Endothelial cell of umbilical vein (primary cell): ENCODE measurements around the gene LRP2BP. TPM values are rescaled to one million over a fixed set of nuclear protein-coding genes. Genes with fewer than 3 reads are reported as not detected.
"Not testable (repeated sequence)": the region's sequence is repeated elsewhere in the genome, so short reads cannot be mapped to it uniquely, and the experiment has no call there.

Experiments used
- BruUV-seq: library from RNA; stranded (reverse); fragments of 400-500 nt; replicated peaks from 2 replicates; lab custom pipeline; 2021; lab: Mats Ljungman, UMichigan
- CTCF ChIA-PET: fragments of 300-600, 350-600 bp; sonication (Branson Sonifier 250); formaldehyde crosslinking; loops from one replicate; lab custom pipeline; 2021; ENCODE audit warnings: antibody characterized with exemption, inconsistent platforms; lab: Charles Lee
- POLR2A ChIA-PET: fragments of 300-600, 350-600 bp; sonication (Branson Sonifier 250); formaldehyde crosslinking; loops from one replicate; lab custom pipeline; 2021; ENCODE audit warnings: antibody characterized with exemption, inconsistent platforms; lab: Charles Lee
- DNase-seq: peaks from one replicate; pipeline ENCODE4 v3.0.0-alpha.2; 2011; ENCODE audit warnings: low read depth, low spot score
- FAIRE-seq: peaks from 2 replicates; lab custom pipeline; 2011; peaks lifted over from hg19 to GRCh38; lab: Jason Lieb, UNC
- H2AFZ ChIP-seq: 2 replicates; pipeline ENCODE4 v1.6.0; 2012; ENCODE audit warnings: low read depth, low read length, control low read depth, inconsistent platforms
- H3K27ac ChIP-seq: 2 replicates; pipeline ENCODE4 v1.5.1; 2011; ENCODE audit warnings: low read depth, mild to moderate bottlenecking, control low read depth, low read length, moderate library complexity; ENCODE audit not compliant: insufficient read depth
- H3K27me3 ChIP-seq, 2 experiments: 2 replicates each; pipeline versions ENCODE4 v1.6.0 to v1.6.1; 2011; ENCODE audit warnings: low read length in 2 of 2, mixed read lengths in 1 of 2; ENCODE audit not compliant: control insufficient read depth in 2 of 2, insufficient read depth in 2 of 2
- H3K36me3 ChIP-seq, 2 experiments: 2 replicates in 1 of 2; 3 replicates in 1 of 2; pipeline ENCODE4 v1.5.1; 2011; ENCODE audit warnings: low read length in 2 of 2, mild to moderate bottlenecking in 1 of 2, moderate library complexity in 1 of 2; ENCODE audit not compliant: control insufficient read depth in 2 of 2, insufficient read depth in 2 of 2; ENCODE audit errors: extremely low read depth in 1 of 2
- H3K4me1 ChIP-seq: 3 replicates; pipeline ENCODE4 v1.5.1; 2011; ENCODE audit warnings: mild to moderate bottlenecking, low read length; ENCODE audit not compliant: control insufficient read depth, insufficient read depth; ENCODE audit errors: extremely low read depth
- H3K4me2 ChIP-seq: 2 replicates; pipeline ENCODE4 v1.6.1; 2011; ENCODE audit warnings: low read length, control low read depth, mixed read lengths; ENCODE audit not compliant: insufficient read depth
- H3K4me3 ChIP-seq, 3 experiments: fragments of 200-600 bp in 1 of 3; sonication (generic), shearing (Covaris generic) in 1 of 3; replicated peaks in 1 of 3; 2 replicates each; pipeline ENCODE4 v1.5.1; 2011 to 2016; ENCODE audit warnings: control low read depth in 3 of 3, low read length in 3 of 3, mild to moderate bottlenecking in 2 of 3, inconsistent platforms in 1 of 3, low read depth in 1 of 3, moderate library complexity in 1 of 3; ENCODE audit not compliant: insufficient read depth in 1 of 3
- H3K79me2 ChIP-seq: 2 replicates; pipeline ENCODE4 v1.6.0; 2012; ENCODE audit warnings: low read length, inconsistent platforms; ENCODE audit not compliant: control insufficient read depth, insufficient read depth
- H3K9ac ChIP-seq: replicated peaks from 2 replicates; pipeline ENCODE3; 2011; ENCODE audit warnings: low read length, control low read depth; ENCODE audit not compliant: insufficient read depth; ENCODE audit errors: extremely low read depth
- H3K9me1 ChIP-seq: replicated peaks from 3 replicates; pipeline ENCODE4 v1.6.0; 2011; ENCODE audit warnings: mild to moderate bottlenecking, low read length; ENCODE audit not compliant: control insufficient read depth, insufficient read depth; ENCODE audit errors: extremely low read depth
- H3K9me3 ChIP-seq: replicated peaks from 2 replicates; pipeline ENCODE4 v1.5.1; 2012; ENCODE audit warnings: low read length, inconsistent platforms; ENCODE audit not compliant: control insufficient read depth, insufficient read depth
- H4K20me1 ChIP-seq: replicated peaks from 2 replicates; pipeline ENCODE3; 2011; ENCODE audit warnings: mild to moderate bottlenecking, low read length; ENCODE audit not compliant: control insufficient read depth, insufficient read depth; ENCODE audit errors: extremely low read depth
- EZH2 ChIP-seq: IDR thresholded peaks from 2 replicates; pipeline ENCODE4 v1.6.1; 2012; ENCODE audit warnings: borderline replicate concordance, low read depth, mild to moderate bottlenecking, moderate library complexity, low read length, inconsistent platforms; ENCODE audit not compliant: severe bottlenecking
- FOS ChIP-seq: IDR thresholded peaks from 2 replicates; pipeline ENCODE4 v1.6.1; 2011; ENCODE audit warnings: mild to moderate bottlenecking, low read length, moderate library complexity, borderline replicate concordance; ENCODE audit not compliant: insufficient read depth
- GATA2 ChIP-seq: IDR thresholded peaks from 2 replicates; pipeline ENCODE4 v1.7.0; 2011; ENCODE audit warnings: low read depth, mild to moderate bottlenecking, moderate library complexity, mixed read lengths, low read length; ENCODE audit not compliant: insufficient read length, insufficient read depth
- JUN ChIP-seq: IDR thresholded peaks from 2 replicates; pipeline ENCODE4 v1.6.1; 2011; ENCODE audit warnings: borderline replicate concordance, low read depth; ENCODE audit not compliant: insufficient read length, insufficient read depth
- MYC ChIP-seq: IDR thresholded peaks from one replicate; pipeline ENCODE4 v1.6.1; 2011; ENCODE audit warnings: mild to moderate bottlenecking, low read depth, low read length
- POLR2A ChIP-seq: IDR thresholded peaks from 2 replicates; pipeline ENCODE4 v1.6.1; 2012; ENCODE audit warnings: low read depth, mild to moderate bottlenecking, control low read depth, low read length
- POLR2AphosphoS5 ChIP-seq: IDR thresholded peaks from 2 replicates; pipeline ENCODE4 v1.6.1; 2012; ENCODE audit warnings: low read depth, mild to moderate bottlenecking, control low read depth, low read length, moderate library complexity; ENCODE audit not compliant: insufficient read depth
- dilution Hi-C: fragments of 300-500 bp; cut with MboI; formaldehyde crosslinking; loops from one replicate; pipeline ENCODE4 v1.15.0; 2019; ENCODE audit warnings: low sequenced_read_pairs; ENCODE audit not compliant: extremely low pct_ligation_motif_present
- intact Hi-C: fragments of 100-400 bp; cut with micrococcal nuclease; formaldehyde crosslinking; loops from one replicate; pipeline ENCODE4 v1.10.0; 2022
- polyA plus RNA-seq, 4 experiments: library from polyadenylated mRNA; depleted of rRNA in 3 of 4; stranded (reverse) in 3 of 4; unstranded in 1 of 4; fragments of >200 nt; gene quantifications; 2 replicates each; pipeline versions ENCODE4 v1.2.1 to v1.2.3, GENCODE V29; 2011 to 2012; ENCODE audit warnings: missing spikeins in 1 of 4
- total RNA-seq: library from RNA; stranded (reverse); gene quantifications from 2 replicates; pipeline ENCODE4 v1.2.3, GENCODE V29; 2021
- TF ChIP-seq, protein P1 (sequence below), 2 donors: IDR thresholded peaks; 1 replicate in 1 of 2; 2 replicates in 1 of 2; pipeline ENCODE4 v1.5.1; 2011; ENCODE audit warnings: low read length in 2 of 2, mild to moderate bottlenecking in 2 of 2, moderate library complexity in 2 of 2, control low read depth in 1 of 2, inconsistent platforms in 1 of 2, low read depth in 1 of 2; ENCODE audit not compliant: insufficient read depth in 1 of 2; ENCODE audit errors: extremely low read depth in 1 of 2
- TF ChIP-seq, protein P2 (sequence below): IDR thresholded peaks from 2 replicates; pipeline ENCODE4 v1.6.1; 2011; ENCODE audit not compliant: insufficient read depth, insufficient read length

LRP2BP gene
- total and polyA plus RNA-seq, 2 donors (not counting 3 experiments of a cell fraction or from before 2014, with no cell fraction given): 0.18 to 0.53 TPM

GRCh38 chr4:185328586-185328985 lies 67.1 kb downstream of the LRP2BP start:
- Histone ChIP-seq H3K27ac (no peak overlapping the region), H3K36me3 (no peaks in the 10 kb centered on the region), H3K9me3 (no peaks in the 10 kb centered on the region), H3K79me2 (no peaks in the 10 kb centered on the region), H3K9me1 (no peaks in the 10 kb centered on the region), H3K27me3 (no peaks in the 10 kb centered on the region), H4K20me1 (no peaks in the 10 kb centered on the region), H3K4me3 (no peak overlapping the region), H3K9ac (no peak overlapping the region), H3K4me2 (no peak overlapping the region), H3K4me1 (no peaks in the 10 kb centered on the region), H2AFZ (no peak overlapping the region)
- dilution Hi-C loops: no loop called here
- intact Hi-C loops: no loop called here
- POLR2A ChIA-PET: no interaction called here
- no peak for TF ChIP-seq FOS
- TF ChIP-seq GATA2: no peak
- no peak for TF ChIP-seq JUN
- TF ChIP-seq POLR2A: no peak
- no peak for TF ChIP-seq MYC
- no peak for TF ChIP-seq POLR2AphosphoS5
- TF ChIP-seq EZH2: no peak
- TF ChIP-seq, protein P1, sequence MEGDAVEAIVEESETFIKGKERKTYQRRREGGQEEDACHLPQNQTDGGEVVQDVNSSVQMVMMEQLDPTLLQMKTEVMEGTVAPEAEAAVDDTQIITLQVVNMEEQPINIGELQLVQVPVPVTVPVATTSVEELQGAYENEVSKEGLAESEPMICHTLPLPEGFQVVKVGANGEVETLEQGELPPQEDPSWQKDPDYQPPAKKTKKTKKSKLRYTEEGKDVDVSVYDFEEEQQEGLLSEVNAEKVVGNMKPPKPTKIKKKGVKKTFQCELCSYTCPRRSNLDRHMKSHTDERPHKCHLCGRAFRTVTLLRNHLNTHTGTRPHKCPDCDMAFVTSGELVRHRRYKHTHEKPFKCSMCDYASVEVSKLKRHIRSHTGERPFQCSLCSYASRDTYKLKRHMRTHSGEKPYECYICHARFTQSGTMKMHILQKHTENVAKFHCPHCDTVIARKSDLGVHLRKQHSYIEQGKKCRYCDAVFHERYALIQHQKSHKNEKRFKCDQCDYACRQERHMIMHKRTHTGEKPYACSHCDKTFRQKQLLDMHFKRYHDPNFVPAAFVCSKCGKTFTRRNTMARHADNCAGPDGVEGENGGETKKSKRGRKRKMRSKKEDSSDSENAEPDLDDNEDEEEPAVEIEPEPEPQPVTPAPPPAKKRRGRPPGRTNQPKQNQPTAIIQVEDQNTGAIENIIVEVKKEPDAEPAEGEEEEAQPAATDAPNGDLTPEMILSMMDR (IDR thresholded peaks at IDR 0.05; ENCODE audit: extremely low read depth in 1 of 2, insufficient read depth in 1 of 2, low read depth in 1 of 2, low read length in 2 of 2): no peak
- TF ChIP-seq, protein P2, sequence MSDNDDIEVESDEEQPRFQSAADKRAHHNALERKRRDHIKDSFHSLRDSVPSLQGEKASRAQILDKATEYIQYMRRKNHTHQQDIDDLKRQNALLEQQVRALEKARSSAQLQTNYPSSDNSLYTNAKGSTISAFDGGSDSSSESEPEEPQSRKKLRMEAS: no peak
- DNase-seq (no peak), FAIRE-seq (no peak)
- no TSS peak for BruUV-seq
- CTCF ChIA-PET: no interaction called here

- H3K4me2 ChIP-seq, H3K9me3 ChIP-seq, FAIRE-seq, intact Hi-C loops, H3K36me3 ChIP-seq, H3K79me2 ChIP-seq, POLR2A ChIA-PET, H3K27me3 ChIP-seq, H3K9ac ChIP-seq, H3K4me3 ChIP-seq, BruUV-seq, DNase-seq, CTCF ChIA-PET, H3K4me1 ChIP-seq, H4K20me1 ChIP-seq, H2AFZ ChIP-seq, H3K27ac ChIP-seq, H3K9me1 ChIP-seq, dilution Hi-C loops: not testable (repeated sequence)
Observed at GRCh38 chr4:185325721-185326120, 70.0 kb downstream of the LRP2BP start.

- H3K9ac ChIP-seq, H3K79me2 ChIP-seq, dilution Hi-C loops, H3K4me1 ChIP-seq, H3K36me3 ChIP-seq, H3K27ac ChIP-seq, H3K4me2 ChIP-seq, intact Hi-C loops, POLR2A ChIA-PET, BruUV-seq, H3K9me3 ChIP-seq, H3K4me3 ChIP-seq, CTCF ChIA-PET, H4K20me1 ChIP-seq, H3K27me3 ChIP-seq, DNase-seq, H2AFZ ChIP-seq, H3K9me1 ChIP-seq, FAIRE-seq: not testable (repeated sequence)
Observed at GRCh38 chr4:185324361-185324760, 71.4 kb downstream of the LRP2BP start.
